Neural cell (in vitro differentiated cells): Measurements from ENCODE around the gene NPAS2. TPM values are rescaled to one million over a fixed set of nuclear protein-coding genes. Genes with fewer than 3 reads are reported as not detected.

Experiments
- H2AFZ ChIP-seq: fragments of 200-600, 300-800 bp; sonication (generic), shearing (Covaris generic); 2 replicates; pipeline ENCODE4 v1.6.0; 2014; ENCODE audit warnings: low read depth, mild to moderate bottlenecking, antibody characterized with exemption, low read length, moderate library complexity
- H3F3A ChIP-seq: fragments of 200-600 bp; shearing (Covaris generic); 2 replicates; pipeline ENCODE4 v1.6.1; 2016; ENCODE audit warnings: mild to moderate bottlenecking, moderate library complexity, mixed read lengths, antibody characterized with exemption, low read length; ENCODE audit not compliant: insufficient read depth, poor library complexity, severe bottlenecking
- H3K27ac ChIP-seq: fragments of 200-600, 300-800 bp; sonication (generic), shearing (Covaris generic); 2 replicates; pipeline ENCODE4 v1.5.1; 2014; ENCODE audit warnings: mild to moderate bottlenecking, low read length, moderate library complexity
- H3K27me3 ChIP-seq: fragments of 300-800, 200-600 bp; sonication (generic), shearing (Covaris generic); 2 replicates; pipeline ENCODE4 v1.6.0; 2014; ENCODE audit warnings: mild to moderate bottlenecking, low read depth, low read length, moderate library complexity; ENCODE audit not compliant: insufficient read depth
- H3K36me3 ChIP-seq: fragments of 300-800, 200-600 bp; sonication (generic), shearing (Covaris generic); 2 replicates; pipeline ENCODE4 v1.5.1; 2014; ENCODE audit warnings: mild to moderate bottlenecking, antibody characterized with exemption, low read length, moderate library complexity; ENCODE audit not compliant: insufficient read depth
- H3K4me2 ChIP-seq: fragments of 300-800, 200-600 bp; sonication (generic), shearing (Covaris generic); 2 replicates; pipeline ENCODE4 v1.6.0; 2014; ENCODE audit warnings: mild to moderate bottlenecking, low read length
- H3K4me3 ChIP-seq: fragments of 300-800, 200-600 bp; sonication (generic), shearing (Covaris generic); 2 replicates; pipeline ENCODE4 v1.5.1; 2014; ENCODE audit warnings: mild to moderate bottlenecking, low read length, moderate library complexity
- H3K79me2 ChIP-seq: fragments of 200-600 bp; shearing (Covaris generic); replicated peaks from 2 replicates; pipeline ENCODE4 v1.6.0; 2014; ENCODE audit warnings: mild to moderate bottlenecking, low read length, moderate library complexity; ENCODE audit not compliant: insufficient read depth
- H3K9ac ChIP-seq: fragments of 300-800, 200-600 bp; sonication (generic), shearing (Covaris generic); 2 replicates; pipeline ENCODE4 v1.6.1; 2016; ENCODE audit warnings: mild to moderate bottlenecking, low read length, mixed read lengths
- H3K9me2 ChIP-seq: fragments of 200-600 bp; shearing (Covaris generic); 2 replicates; pipeline ENCODE4 v1.6.1; 2016; ENCODE audit warnings: mild to moderate bottlenecking, low read length, mixed read lengths; ENCODE audit not compliant: insufficient read depth
- H3K9me3 ChIP-seq: fragments of 200-600, 300-800 bp; sonication (generic), shearing (Covaris generic); 2 replicates; pipeline ENCODE4 v1.6.1; 2016; ENCODE audit warnings: mild to moderate bottlenecking, mixed run types, low read length, moderate library complexity, mixed read lengths
- H4K20me1 ChIP-seq: fragments of 200-600 bp; shearing (Covaris generic); 2 replicates; pipeline ENCODE4 v1.6.1; 2016; ENCODE audit warnings: mild to moderate bottlenecking, mixed run types; ENCODE audit not compliant: insufficient read depth
- EP300 ChIP-seq: fragments of 450-650 bp; conservative IDR thresholded peaks from 2 replicates; pipeline ENCODE4 v1.6.1; 2014; ENCODE audit warnings: antibody characterized with exemption, mild to moderate bottlenecking, moderate library complexity; ENCODE audit not compliant: poor library complexity, severe bottlenecking
- EZH2 ChIP-seq: fragments of 200-600, 300-800 bp; shearing (Covaris generic), sonication (generic); IDR thresholded peaks from 2 replicates; pipeline ENCODE4 v1.6.1; 2014; ENCODE audit warnings: antibody characterized with exemption, low read length, borderline replicate concordance, mild to moderate bottlenecking; ENCODE audit not compliant: insufficient read depth, poor library complexity, severe bottlenecking
- MXI1 ChIP-seq: fragments of 450-650 bp; conservative IDR thresholded peaks from 2 replicates; pipeline ENCODE4 v1.6.1; 2014; ENCODE audit warnings: antibody characterized with exemption, mild to moderate bottlenecking; ENCODE audit not compliant: poor library complexity, severe bottlenecking
- POLR2AphosphoS5 ChIP-seq: IDR thresholded peaks from 2 replicates; pipeline ENCODE4 v1.6.1; 2012
- RAD21 ChIP-seq: fragments of 450-650 bp; conservative IDR thresholded peaks from 2 replicates; pipeline ENCODE4 v1.6.1; 2014; ENCODE audit warnings: antibody characterized with exemption, mild to moderate bottlenecking, moderate library complexity
- SMC3 ChIP-seq: fragments of 450-650 bp; conservative IDR thresholded peaks from 2 replicates; pipeline ENCODE4 v1.6.1; 2014; ENCODE audit warnings: antibody characterized with exemption, mild to moderate bottlenecking, moderate library complexity; ENCODE audit not compliant: poor library complexity
- TAF1 ChIP-seq: IDR thresholded peaks from 2 replicates; pipeline ENCODE4 v1.6.1; 2012; ENCODE audit warnings: low read depth
- polyA plus RNA-seq: library from polyadenylated mRNA; depleted of rRNA; stranded (reverse); fragments of >200 nt; gene quantifications from 2 replicates; pipeline ENCODE4 v1.2.3, GENCODE V29; 2014
- TF ChIP-seq, protein P1 (sequence below): IDR thresholded peaks from 2 replicates; pipeline ENCODE4 v1.6.1; 2012; ENCODE audit warnings: borderline replicate concordance
- TF ChIP-seq, protein P2 (sequence below): fragments of 450-650 bp; IDR thresholded peaks from 2 replicates; pipeline ENCODE4 v1.5.1; 2014; ENCODE audit warnings: antibody characterized with exemption, mild to moderate bottlenecking, moderate library complexity; ENCODE audit not compliant: poor library complexity, severe bottlenecking

Gene NPAS2
- polyA plus RNA-seq, 1 donor from 2014 or later: 2.1 TPM

- H4K20me1 ChIP-seq: no peaks in the 10 kb centered on the region
- H2AFZ ChIP-seq: no peak overlapping the region
- no peaks in the 10 kb centered on the region for H3K9me2 ChIP-seq
- H3K36me3 ChIP-seq: no peaks in the 10 kb centered on the region
- H3K4me2 ChIP-seq: no peak overlapping the region
- no peak overlapping the region for H3K9ac ChIP-seq
- TF ChIP-seq EP300 (no peak), SMC3 (no peak), EZH2 (no peak), RAD21 (no peak), TAF1 (no peak), POLR2AphosphoS5 (no peak), MXI1 (no peak)
- TF ChIP-seq, protein P1, sequence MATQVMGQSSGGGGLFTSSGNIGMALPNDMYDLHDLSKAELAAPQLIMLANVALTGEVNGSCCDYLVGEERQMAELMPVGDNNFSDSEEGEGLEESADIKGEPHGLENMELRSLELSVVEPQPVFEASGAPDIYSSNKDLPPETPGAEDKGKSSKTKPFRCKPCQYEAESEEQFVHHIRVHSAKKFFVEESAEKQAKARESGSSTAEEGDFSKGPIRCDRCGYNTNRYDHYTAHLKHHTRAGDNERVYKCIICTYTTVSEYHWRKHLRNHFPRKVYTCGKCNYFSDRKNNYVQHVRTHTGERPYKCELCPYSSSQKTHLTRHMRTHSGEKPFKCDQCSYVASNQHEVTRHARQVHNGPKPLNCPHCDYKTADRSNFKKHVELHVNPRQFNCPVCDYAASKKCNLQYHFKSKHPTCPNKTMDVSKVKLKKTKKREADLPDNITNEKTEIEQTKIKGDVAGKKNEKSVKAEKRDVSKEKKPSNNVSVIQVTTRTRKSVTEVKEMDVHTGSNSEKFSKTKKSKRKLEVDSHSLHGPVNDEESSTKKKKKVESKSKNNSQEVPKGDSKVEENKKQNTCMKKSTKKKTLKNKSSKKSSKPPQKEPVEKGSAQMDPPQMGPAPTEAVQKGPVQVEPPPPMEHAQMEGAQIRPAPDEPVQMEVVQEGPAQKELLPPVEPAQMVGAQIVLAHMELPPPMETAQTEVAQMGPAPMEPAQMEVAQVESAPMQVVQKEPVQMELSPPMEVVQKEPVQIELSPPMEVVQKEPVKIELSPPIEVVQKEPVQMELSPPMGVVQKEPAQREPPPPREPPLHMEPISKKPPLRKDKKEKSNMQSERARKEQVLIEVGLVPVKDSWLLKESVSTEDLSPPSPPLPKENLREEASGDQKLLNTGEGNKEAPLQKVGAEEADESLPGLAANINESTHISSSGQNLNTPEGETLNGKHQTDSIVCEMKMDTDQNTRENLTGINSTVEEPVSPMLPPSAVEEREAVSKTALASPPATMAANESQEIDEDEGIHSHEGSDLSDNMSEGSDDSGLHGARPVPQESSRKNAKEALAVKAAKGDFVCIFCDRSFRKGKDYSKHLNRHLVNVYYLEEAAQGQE: no peak
- TF ChIP-seq, protein P2, sequence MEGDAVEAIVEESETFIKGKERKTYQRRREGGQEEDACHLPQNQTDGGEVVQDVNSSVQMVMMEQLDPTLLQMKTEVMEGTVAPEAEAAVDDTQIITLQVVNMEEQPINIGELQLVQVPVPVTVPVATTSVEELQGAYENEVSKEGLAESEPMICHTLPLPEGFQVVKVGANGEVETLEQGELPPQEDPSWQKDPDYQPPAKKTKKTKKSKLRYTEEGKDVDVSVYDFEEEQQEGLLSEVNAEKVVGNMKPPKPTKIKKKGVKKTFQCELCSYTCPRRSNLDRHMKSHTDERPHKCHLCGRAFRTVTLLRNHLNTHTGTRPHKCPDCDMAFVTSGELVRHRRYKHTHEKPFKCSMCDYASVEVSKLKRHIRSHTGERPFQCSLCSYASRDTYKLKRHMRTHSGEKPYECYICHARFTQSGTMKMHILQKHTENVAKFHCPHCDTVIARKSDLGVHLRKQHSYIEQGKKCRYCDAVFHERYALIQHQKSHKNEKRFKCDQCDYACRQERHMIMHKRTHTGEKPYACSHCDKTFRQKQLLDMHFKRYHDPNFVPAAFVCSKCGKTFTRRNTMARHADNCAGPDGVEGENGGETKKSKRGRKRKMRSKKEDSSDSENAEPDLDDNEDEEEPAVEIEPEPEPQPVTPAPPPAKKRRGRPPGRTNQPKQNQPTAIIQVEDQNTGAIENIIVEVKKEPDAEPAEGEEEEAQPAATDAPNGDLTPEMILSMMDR: no peak
- no peak overlapping the region for H3K27ac ChIP-seq
- H3K27me3 ChIP-seq: no peaks in the 10 kb centered on the region
- H3K4me3 ChIP-seq: no peak overlapping the region
- no peaks in the 10 kb centered on the region for H3F3A ChIP-seq
- H3K9me3 ChIP-seq: no peaks in the 10 kb centered on the region
- no peaks in the 10 kb centered on the region for H3K79me2 ChIP-seq
Measured at GRCh38 chr2:100939445-100939844, 119.5 kb downstream of the NPAS2 start.

DNA sequence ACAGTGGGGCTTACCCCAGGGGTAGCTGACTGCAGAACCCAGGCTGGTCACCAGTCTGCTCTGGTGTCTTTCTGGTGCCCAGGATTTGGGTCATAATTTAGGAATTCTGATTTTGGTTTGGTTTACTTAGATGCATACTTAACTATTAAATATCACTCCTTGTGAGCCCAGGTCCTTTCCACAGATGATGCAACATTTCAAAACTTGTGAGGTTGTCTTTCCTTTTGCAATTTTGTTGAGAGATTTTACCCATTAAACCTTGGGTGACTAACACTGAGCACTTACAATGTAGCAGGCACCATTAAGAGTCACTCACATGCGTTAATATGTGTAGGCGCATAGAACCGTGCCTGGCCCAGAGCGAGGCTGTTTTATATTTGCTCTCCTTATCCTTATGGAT is 120.3 kb downstream of the NPAS2 start:
- H3K9me2 ChIP-seq: no peaks in the 10 kb centered on the region
- no peaks in the 10 kb centered on the region for H4K20me1 ChIP-seq
- no peak overlapping the region for H3K27ac ChIP-seq
- H3K79me2 ChIP-seq: no peaks in the 10 kb centered on the region
- H3K27me3 ChIP-seq: no peaks in the 10 kb centered on the region
- H3K4me2 ChIP-seq: no peak overlapping the region
- H3F3A ChIP-seq: no peaks in the 10 kb centered on the region
- H3K9me3 ChIP-seq: no peaks in the 10 kb centered on the region
- no peaks in the 10 kb centered on the region for H3K36me3 ChIP-seq
- TF ChIP-seq POLR2AphosphoS5 (no peak), RAD21 (no peak), TAF1 (no peak)
- TF ChIP-seq, protein P2: no peak
- H3K9ac ChIP-seq: no peak overlapping the region
- no peak overlapping the region for H2AFZ ChIP-seq
- H3K4me3 ChIP-seq: no peak overlapping the region
